Left kidney (tissue), 2 donors: ENCODE measurements around the gene TNNC2. TPM values are rescaled to one million over a fixed set of nuclear protein-coding genes. Genes with fewer than 3 reads are reported as not detected.

ENCODE experiments used
- DNase-seq: peaks from one replicate; pipeline ENCODE4 v3.0.0-alpha.2; 2013
- polyA plus RNA-seq: library from polyadenylated mRNA; unstranded; fragments of 120-200 nt; gene quantifications from one replicate; pipeline ENCODE4 v1.2.1, GENCODE V29; 2013; ENCODE audit not compliant: insufficient read length

Gene TNNC2
- polyA plus RNA-seq, 1 donor, result 0.47 TPM

- no peak for DNase-seq
Observed at GRCh38 chr20:45781391-45781931, 45.7 kb downstream of the TNNC2 start.

- DNase-seq, result no peak
Observed at GRCh38 chr20:45780159-45780558, 47.0 kb downstream of the TNNC2 start.

GRCh38 chr20:45779011-45779915 is 47.8 kb downstream of the TNNC2 start:
- DNase-seq, result no peak

- DNase-seq, result no peak
Observed at GRCh38 chr20:45776931-45777330, 50.2 kb downstream of the TNNC2 start.

- DNase-seq, result no peak
Observed at GRCh38 chr20:45775411-45775810, 51.7 kb downstream of the TNNC2 start.

GRCh38 chr20:45774945-45775344 is 52.2 kb downstream of the TNNC2 start:
- no peak for DNase-seq

Other genes with a start within 250 kb of the TNNC2 start
- 0.13 TPM for gene WFDC8, start 248.0 kb downstream of the TNNC2 start, polyA plus RNA-seq
- not detected for gene WFDC10A, start 197.6 kb downstream of the TNNC2 start, polyA plus RNA-seq
- gene WFDC9, start 196.0 kb downstream of the TNNC2 start, polyA plus RNA-seq, result not detected
- gene WFDC11, start 157.1 kb downstream of the TNNC2 start, polyA plus RNA-seq, result not detected
- not detected for gene WFDC13, start 125.3 kb downstream of the TNNC2 start, polyA plus RNA-seq
- gene WFDC10B, start 122.3 kb downstream of the TNNC2 start, polyA plus RNA-seq, result not detected
- not detected for gene SPINT4, start 105.0 kb downstream of the TNNC2 start, polyA plus RNA-seq
- 0.47 TPM for gene WFDC3, start 35.4 kb downstream of the TNNC2 start, polyA plus RNA-seq
- 34.2 TPM for gene DNTTIP1, start 35.4 kb downstream of the TNNC2 start, polyA plus RNA-seq
- gene UBE2C, start 14.7 kb downstream of the TNNC2 start, polyA plus RNA-seq, result 84.4 TPM
- gene SNX21, start 6.5 kb upstream of the TNNC2 start, polyA plus RNA-seq, result 11.9 TPM
- 23.3 TPM for gene ACOT8, start 30.1 kb upstream of the TNNC2 start, polyA plus RNA-seq
- gene ZSWIM3, start 30.3 kb upstream of the TNNC2 start, polyA plus RNA-seq, result 5.9 TPM
- 18.6 TPM for gene ZSWIM1, start 53.9 kb upstream of the TNNC2 start, polyA plus RNA-seq
- gene SPATA25, start 60.3 kb upstream of the TNNC2 start, polyA plus RNA-seq, result 6.0 TPM
- gene NEURL2, start 63.9 kb upstream of the TNNC2 start, polyA plus RNA-seq, result 7.3 TPM
- 143 TPM for gene CTSA, start 64.0 kb upstream of the TNNC2 start, polyA plus RNA-seq
- 118 TPM for gene PLTP, start 84.8 kb upstream of the TNNC2 start, polyA plus RNA-seq
- 44.9 TPM for gene PCIF1, start 107.4 kb upstream of the TNNC2 start, polyA plus RNA-seq
- gene ZNF335, start 144.9 kb upstream of the TNNC2 start, polyA plus RNA-seq, result 14.4 TPM
- 0.35 TPM for gene MMP9, start 181.6 kb upstream of the TNNC2 start, polyA plus RNA-seq
- gene SLC12A5, start 201.9 kb upstream of the TNNC2 start, polyA plus RNA-seq, result 1.8 TPM